Left kidney (tissue), 2 donors: ENCODE measurements around the gene MFSD1. TPM values are rescaled to one million over a fixed set of nuclear protein-coding genes. Genes with fewer than 3 reads are reported as not detected.
A peak's percentile ranks its signal among the peaks of the same experiment; 100 is the strongest.
"Not testable (repeated sequence)": the region's sequence is repeated elsewhere in the genome, so short reads cannot be mapped to it uniquely, and the experiment has no call there.

Source experiments
- DNase-seq: peaks from one replicate; pipeline ENCODE4 v3.0.0-alpha.2; 2013
- polyA plus RNA-seq: library from polyadenylated mRNA; unstranded; fragments of 120-200 nt; gene quantifications from one replicate; pipeline ENCODE4 v1.2.1, GENCODE V29; 2013; ENCODE audit not compliant: insufficient read length

MFSD1 gene
- polyA plus RNA-seq, 1 donor = 59.0 TPM

DNA sequence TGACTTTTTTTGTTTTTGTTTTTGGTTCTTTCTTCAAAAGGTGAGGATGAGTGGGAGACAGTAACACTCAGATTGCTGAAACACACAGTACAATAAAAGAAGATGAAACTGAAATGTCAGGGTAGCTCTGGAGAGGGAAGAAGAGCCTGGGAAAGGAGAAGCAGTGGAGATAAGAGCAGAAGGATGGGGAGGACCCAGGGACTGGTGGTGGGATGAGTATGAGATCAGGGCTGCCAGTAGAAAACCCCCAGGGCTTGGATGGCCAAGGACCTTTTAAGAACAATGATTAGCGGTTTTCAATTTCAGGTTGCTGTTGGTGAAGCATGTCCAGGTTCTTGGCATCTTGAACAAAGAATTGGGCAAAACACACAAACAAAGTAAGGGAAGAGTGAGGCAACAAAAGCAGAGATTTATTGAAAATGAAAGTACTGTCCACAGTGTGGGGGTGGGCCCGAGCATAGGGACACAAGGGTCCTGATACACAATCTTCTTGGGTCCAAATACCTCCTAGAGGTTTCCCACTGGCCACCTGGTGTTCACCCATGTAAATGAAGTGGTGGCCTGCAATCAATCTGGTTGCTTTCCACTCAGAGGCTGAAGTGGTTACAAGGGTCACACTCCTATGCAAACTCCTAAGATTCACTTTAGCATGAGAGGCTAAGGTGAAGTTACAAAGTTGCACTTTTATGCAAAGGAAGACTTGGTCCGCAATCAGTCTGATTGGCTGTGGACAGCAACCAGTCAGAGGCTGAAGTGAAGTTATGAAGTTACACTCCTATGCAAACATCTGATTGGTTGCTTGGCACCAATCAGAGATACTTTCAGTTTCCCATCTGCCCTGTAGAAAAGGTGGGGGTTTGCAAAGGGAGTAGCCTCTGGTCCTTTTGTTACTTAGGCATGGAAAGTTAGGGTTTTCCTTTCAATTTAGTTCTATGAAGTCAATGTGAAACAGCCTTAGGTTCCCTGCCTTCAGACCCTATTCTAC is 26.1 kb upstream of the MFSD1 start:
- no peak for DNase-seq

DNA sequence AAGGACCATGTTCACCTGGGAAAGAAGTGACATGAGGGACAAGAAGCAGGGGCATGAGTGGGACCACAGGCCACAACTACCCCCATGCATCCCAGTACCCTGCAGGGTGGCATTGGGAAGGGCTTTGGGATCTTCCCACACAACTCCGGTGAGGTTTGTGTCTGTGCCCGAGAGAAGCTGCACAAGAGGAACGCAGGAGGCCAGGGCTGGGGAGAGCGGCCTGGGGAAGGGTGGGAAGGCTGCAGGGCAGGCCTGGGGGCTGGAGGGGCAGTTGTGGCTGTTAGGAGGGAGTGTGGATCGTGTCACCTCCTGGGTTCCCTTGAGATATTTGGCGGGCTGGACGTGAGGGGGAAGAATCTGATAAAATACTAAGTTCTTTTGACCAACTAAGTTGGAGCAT is 25.3 kb upstream of the MFSD1 start:
- no peak for DNase-seq

DNA sequence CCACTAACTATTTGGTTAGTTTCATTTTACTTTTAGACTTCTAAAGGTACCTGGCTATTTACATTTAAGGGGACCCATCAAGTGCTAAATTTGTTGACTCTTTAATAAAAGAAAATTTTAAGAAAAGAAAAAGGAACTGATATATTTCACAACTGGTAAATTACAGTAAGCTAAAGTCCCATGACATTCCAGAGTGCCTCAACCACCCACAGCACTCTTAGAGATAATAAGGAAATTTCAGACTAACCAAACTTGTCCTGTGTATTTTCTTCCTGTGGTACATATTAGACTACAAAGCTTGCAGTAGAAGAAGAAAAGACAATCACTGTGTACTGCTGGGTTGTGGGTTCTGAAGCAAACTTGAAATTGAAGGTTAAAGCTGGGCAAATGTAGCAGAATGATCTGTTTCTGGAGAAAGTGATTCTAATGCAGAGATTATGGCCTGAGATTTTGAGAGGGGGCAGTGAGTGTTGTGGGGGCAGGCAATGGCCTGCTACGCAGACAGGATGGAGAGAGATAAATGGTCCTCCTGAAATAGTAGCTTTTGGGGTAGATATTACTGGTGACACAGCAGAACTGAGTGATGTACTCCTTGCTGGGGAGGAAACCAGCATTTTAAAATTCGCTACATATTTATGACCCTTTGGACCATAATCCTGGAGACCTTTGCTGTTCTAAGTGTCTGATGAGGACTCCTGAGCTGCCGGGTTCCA is 24.5 kb upstream of the MFSD1 start:
- DNase-seq = no peak

DNA sequence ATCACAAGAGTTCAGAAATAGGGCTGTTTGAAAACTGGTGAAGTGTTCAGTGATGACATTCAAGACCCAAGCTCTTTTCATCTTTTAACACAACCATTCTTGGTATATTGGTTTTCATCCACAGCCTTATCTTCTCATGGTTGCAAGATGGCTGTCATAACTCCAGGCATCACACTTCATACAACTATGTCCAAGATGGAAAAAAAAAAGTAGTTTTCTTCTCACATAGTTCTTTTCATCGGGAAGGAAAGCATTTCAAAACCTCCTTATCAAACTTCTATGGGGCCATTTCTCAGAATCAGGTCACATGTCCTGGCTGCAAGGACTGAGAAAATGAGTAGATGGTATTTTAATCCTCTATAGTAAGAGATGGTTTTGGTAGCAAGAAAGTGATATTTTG is 21.1 kb upstream of the MFSD1 start:
- no peak for DNase-seq

DNA sequence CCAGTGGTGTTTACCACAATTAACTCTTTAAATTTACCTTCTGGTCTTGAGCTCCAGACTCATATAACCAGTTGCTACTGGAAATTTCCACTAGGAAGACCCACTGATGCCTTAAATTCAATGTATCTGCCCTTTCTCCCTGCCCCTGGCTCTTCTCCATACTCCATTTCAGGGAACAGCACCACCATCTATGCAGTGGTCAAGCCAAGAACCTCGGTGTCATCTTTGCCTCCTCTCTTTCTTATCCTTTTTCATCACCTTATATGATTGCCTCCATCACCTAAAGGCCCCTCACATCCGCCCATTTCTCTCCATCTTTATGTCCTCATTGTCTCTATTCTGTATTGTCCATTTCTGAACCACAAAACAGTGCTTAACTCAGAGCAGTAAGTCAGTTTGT is 20.7 kb upstream of the MFSD1 start:
- DNase-seq = no peak

DNA sequence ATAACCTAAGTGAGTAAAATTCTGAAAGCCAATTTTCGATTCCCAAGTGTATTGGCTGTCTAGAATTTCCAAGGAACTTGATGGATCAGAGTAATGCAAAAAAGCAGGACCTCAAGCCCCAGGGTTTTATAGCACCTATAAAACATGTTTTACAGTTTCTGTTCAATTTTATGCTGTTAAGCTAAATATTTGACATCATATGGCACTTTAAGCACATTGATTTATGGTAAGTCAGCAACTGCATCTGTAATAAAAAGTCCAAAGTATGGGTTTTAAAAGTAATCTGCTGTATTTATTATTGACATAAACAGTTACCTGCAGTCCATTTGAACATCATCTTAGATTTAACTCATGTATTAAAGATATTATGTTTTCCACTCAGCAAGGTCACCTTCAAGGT is 20.0 kb upstream of the MFSD1 start:
- DNase-seq = no peak

DNA sequence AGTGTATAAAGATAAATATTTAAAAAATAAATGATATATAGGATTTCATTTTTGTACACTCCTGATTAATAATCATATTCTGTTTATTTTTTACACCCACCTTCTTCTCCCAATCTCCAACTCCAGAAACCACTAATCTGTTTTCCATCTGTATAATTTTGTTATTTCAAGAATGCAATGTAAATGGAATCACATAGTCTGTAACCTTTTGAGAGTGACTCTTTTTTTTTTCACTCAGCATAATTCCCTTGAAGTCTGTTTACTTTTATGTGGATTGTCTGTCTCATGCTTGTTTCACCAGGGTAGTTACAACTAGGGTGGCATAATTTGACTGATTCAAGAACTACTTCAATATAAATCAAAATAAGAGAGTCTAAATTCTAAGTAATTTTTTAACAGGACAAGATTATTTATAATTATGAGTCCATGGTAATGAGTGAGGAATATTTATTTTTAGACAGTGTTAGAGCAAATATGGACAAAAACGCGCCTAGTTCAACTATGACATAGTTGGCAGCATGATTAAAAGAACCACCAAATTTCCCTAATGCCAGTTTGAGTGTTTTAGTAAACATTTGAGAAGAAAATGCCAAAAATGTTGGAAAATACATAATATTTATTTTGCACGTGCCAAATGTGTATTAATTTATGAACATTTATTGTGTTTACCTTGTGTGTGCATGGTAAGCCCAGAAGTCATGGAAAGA is 19.4 kb upstream of the MFSD1 start:
- no peak for DNase-seq

DNA sequence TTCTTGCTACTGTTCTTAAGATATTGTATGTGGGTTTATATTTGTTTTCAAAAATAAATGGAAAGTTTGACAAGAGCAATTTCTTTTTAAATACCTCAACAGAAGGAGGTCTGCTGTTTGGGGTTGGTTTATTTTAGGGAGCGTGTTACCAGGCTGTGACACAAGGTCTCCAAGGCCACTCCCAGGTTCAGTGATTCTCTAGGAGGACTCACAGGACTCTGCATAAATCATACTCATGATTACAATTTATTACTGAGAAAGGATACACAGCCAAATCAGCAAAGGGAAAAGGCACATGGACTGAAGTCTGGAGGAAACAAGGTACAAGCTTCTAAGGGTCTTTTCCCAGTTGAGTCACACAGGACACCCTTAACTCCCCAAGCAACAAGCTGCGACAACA is 18.8 kb upstream of the MFSD1 start:
- no peak for DNase-seq

DNA sequence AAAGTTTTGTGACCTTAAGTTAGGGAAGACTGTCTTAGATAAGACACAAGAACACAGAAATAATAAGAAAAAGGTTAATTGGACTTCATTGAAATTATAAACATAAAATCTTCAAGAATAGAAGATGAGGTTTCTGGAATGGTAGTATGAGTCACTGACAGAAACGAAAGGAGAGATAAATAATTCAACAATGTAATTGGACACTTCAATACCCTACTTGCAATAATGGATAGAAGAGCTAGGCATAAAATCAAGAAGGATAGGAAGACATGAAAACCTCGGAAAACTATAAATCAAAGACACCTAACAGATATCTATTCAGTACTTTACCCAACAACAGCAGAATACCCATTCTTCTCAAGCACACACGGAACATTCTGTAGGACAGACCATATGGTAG is 15.9 kb upstream of the MFSD1 start:
- no peak for DNase-seq

DNA sequence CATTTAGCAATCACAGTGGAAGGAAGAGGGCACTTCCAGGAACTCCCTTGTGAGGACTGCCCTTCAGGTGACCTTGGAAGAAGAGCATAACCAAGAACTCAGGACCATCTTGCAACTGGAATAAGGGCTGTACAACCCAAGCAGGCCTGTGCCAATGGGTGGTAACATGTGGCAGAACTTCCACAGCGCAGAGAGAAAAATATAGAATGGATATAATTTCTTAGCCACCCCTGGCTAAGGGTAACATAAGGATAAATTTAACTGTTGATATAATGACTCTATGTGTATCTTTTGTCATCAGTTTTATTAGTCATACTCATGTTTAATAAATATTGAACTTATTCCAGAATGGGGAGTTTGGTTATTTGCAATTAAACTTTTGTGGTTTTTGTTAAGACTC is 13.4 kb upstream of the MFSD1 start:
- no peak for DNase-seq

DNA sequence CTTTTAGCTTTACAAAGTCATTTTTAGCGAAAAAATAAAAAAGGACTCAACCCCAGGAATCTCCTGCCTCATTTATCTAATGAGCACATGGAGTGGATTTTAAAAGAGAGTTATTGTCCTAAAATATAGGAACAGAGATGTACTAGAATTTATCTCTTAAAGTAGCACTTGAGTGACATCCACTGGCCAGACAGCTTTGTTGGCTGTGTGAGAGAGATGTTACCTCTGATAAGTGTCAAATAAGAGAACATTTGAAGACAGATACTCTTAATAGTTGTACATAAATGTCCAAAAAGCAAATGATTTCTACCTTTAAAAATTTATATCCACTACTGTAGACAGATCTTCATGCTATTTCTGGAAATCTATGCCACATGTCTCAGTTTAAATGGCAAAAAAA is 12.3 kb upstream of the MFSD1 start:
- no peak for DNase-seq

DNA sequence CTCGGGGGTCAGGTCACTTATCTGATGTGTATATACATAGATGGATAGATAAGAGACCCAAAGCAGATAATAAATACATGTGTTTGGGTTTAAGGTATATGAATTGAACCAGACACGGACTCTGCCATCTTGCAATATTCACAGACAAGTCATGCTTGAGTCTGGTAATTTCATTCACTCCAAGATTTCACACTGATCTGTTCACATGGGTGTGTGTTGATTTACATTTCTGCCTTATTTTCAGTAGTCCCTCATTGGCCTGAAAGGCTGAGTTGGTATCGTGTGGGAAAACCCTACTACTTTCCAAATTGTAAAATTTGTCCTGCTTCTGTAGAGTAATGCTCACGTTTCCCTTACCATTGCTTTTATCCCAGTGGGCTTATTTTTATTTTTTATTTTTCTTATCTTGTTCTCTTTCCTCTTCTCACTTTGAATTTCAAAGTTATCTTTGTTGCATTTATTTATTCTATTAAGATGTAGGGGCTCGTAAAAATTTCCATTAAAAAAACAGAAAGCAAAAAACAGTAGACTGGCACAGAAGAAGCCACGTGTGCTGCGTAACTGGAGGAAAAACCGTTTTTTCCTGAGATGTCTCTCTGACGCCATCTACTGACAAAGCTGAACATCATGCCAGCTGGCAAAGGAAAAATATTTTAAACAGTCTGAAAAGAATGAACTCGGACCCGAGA is 10.8 kb upstream of the MFSD1 start:
- peak; percentile 57 for DNase-seq

DNA sequence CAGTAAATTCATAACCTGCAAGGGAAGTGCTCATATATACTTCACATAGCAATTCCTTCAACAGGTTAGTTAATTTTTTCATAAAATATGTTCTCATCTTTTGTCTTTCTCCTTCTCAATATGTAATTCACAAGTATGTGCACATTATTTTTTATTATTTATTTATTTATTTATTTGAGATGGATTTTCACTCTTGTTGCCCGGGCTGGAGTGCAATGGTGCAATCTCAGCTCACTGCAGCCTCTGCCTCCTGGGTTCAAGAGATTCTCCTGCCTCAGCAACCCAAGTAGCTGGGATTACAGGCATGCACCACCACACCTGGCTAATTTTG is 10.3 kb upstream of the MFSD1 start:
- not testable (repeated sequence) for DNase-seq

DNA sequence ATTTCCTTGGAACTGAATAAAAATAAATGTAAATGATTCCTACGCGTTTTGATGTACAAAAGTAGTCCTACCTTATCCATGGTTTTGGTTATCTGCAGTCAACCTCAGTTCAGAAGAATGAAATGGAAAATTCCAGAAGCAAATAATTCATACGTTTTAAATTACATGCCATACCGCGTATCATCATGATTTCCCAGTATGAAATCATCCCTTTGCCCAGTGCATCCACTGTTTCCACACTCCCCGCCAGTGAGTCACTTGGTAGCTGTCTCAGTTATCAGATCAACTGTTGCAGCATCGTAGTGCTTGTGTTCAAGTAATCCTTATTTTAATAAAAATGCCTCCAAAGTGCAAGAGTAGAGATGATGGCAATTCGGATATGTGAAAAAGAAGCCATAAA is 9.1 kb upstream of the MFSD1 start:
- DNase-seq = no peak

DNA sequence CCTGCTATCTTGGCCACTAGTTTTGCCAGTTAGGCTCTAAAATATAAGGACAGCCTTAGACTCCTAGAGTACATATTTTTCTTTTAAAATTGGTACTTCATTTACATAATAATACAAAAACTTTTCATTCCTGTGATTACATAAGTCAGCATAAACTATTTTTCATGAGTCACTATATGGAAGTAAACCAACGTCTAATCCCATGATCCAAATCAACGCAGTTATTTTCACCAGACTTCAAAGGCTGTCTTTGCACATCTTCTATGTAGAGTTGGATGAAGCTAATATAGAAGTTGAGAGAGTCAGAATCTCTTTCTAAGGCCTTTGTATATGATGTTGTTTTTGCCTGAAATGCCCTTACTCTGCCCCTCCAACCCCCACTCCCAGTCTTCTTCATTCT is 7.6 kb upstream of the MFSD1 start:
- no peak for DNase-seq

DNA sequence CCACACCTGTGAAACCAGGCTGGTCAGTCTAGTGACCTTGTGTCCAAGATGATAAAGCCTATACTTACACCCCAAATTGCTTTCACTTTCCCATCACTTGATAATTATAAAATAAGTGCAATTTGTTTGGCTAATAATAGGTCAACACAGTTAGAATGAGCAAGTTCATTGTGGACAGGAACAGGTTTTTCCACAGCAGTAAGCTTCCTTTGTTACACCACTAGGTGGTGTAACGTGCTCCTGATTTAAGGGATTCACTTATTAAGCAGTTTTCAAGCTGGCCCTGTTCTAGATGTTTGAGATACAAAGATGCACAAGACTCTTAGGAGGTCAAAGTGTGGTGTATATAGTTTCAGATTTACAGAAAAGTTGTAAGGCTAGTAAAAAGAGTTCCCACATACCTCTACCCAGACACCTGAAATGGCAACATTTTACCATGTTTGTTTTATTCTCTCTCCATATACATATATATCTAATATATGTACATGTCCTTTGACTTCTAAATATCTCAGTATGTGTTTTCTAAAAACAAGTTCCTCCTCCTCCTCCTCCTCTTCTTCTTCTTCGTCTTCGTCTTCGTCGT is 6.8 kb upstream of the MFSD1 start:
- no peak for DNase-seq

DNA sequence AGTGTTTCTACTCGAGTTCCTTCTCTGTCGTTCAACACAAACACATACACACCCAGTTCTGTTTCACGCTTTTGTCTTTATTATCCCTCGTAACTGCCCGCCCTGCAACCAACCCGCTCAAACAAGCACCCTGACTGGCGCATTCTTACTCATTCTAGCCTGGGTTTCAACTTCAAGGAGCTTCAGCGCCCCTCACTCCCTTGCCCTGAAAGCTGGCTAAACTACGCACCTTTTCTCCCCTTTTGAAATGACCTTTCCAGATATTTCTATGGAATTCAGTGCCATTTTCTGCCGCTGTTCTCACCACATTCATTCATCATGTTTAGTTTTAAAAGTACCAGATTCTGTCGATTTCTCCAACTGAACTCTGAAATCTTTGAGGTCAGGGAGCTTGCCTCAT is 653 bp upstream of the MFSD1 start:
- no peak for DNase-seq

DNA sequence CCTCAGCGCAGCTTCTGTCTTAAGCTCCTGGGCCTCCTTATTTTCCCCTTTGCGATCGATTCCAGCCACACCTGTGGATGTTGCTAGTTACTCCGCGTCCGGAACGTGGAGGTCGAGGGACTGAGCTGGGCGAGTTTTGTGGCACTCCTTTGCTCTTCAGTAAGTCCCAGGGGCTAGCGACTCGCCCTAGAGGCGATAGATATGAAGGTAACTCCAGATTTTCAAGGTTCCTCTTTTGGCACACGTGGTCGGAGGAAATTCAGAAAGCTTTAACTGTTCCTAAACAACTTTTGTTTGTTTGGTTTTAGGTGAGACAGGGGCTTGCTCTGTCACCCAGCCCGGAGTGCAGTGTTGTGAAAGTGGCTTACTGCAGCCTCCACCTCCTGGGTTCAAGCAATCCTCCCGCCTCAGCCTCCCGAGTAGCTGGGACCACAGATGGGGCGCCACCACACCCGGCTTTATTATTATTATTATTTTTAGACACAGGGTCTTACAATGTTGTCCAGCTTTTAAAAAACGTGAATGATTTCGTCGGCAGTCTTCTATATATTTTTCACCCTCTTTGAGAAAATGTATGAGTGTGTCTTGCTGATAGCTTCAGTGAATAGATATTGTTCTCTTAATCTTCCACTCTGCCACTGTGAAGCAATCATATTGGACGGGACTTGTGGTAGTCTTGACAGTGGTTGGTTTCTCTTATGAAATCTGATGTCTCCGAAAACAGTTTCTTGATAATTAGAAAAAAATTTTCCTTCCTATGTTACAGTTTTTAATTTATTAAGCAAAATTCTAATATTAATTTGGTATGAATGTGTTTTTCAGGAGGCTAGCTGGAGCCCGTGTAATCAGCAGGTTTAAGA is 785 bp downstream of the MFSD1 start:
- no peak for DNase-seq

DNA sequence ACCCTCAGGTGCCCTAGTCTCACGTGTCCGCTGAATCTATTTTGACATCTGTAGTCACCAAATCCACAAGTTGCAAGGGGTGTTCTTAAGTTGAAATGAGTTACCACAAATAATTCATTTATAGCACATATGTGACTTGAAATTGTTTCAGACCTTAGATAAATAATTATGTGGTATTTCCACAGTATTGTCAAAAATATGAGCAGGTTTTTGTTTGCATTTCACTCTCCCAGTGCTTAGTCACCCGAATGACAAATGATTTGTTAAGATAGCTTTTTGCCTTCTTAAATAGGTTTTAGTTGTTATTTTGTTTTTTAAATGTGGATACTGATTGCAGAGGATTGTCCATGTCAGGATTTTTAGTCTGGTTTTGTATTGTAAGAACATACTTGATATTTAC is 2.6 kb downstream of the MFSD1 start:
- DNase-seq = no peak

DNA sequence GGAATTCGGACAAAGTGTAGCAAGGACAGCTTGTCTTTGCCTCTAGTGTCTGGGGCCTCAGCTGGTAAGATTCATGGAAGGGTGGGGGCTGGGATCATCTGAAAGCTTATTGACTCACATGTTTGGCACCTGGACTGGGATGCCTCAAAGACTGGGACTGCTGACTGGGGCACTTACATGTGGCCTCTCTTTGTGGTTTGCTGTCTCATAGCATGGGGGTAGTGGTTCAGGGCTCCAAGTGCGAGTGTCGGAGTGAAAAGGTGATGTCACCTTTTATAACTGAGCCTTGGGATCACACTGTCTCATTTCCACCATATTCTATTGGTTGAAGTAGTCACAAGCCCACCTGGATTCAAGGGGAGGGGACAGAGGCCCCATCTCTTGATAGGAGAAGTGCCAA is 6.8 kb downstream of the MFSD1 start:
- DNase-seq = no peak

DNA sequence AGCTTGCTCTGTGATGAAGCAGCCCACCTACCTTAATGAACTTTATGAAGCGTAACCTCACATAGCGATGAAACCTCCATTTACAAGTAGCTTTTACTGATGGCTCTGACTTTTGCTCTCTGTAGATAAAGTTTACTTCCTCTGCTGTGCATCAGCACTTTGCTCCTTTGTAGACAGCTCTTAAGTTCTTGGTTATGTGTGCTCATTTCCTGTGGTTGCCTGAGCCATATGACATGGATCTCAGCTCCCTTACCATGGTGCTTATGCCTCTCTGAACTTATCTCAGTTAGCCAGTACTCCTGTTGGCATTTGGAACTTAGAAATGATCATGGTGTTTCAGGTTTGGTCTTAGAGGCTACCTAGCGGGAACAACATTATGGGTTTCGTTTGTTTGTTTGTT is 7.8 kb downstream of the MFSD1 start:
- no peak for DNase-seq
